Measurements from ENCODE around the gene OR2V2. TPM values are rescaled to one million over a fixed set of nuclear protein-coding genes. Genes with fewer than 3 reads are reported as not detected.
"Not testable (repeated sequence)": the region's sequence is repeated elsewhere in the genome, so short reads cannot be mapped to it uniquely, and the experiment has no call there.

The OR2V2 gene
- 1 to 10 TPM in 1 of 6 donors, not detected in 5; 1.6 TPM for total RNA-seq

GRCh38 chr5:181146927-181147636 is at the start of gene OR2V2:
Gene OR2V2 (plus strand): TSS chr5:181147586. CDS start chr5:181154943, 7,357 bp downstream.
- ATAC-seq (ENCODE audit: low FRiP score in 2 of 2); DNase-seq; H3K9me3 ChIP-seq; H3K27ac ChIP-seq; H3K4me3 ChIP-seq; H3K4me1 ChIP-seq; H3K36me3 ChIP-seq; H3K27me3 ChIP-seq: not testable (repeated sequence)
- WGBS, 2 donors: 60 to 65% methylated on average over 5 to 7 of the region's 7 CpGs

- DNase-seq; ATAC-seq (ENCODE audit: low FRiP score in 2 of 2); H3K36me3 ChIP-seq; H3K4me3 ChIP-seq; H3K9me3 ChIP-seq; H3K27ac ChIP-seq: not testable (repeated sequence)
- Histone ChIP-seq H3K4me1 (peaks cover 0 to 14% (median 3%) of the 10 kb centered on the region in 4 donors), H3K27me3 (peaks cover 0 to 15% (median 7%) of the 10 kb centered on the region in 4 donors)
- no CpG with 5 or more reads among the region's 56 CpGs for whole genome bisulfite sequencing, 2 donors
Observed at GRCh38 chr5:181097759-181098491, 49.5 kb upstream of the OR2V2 start.

DNA sequence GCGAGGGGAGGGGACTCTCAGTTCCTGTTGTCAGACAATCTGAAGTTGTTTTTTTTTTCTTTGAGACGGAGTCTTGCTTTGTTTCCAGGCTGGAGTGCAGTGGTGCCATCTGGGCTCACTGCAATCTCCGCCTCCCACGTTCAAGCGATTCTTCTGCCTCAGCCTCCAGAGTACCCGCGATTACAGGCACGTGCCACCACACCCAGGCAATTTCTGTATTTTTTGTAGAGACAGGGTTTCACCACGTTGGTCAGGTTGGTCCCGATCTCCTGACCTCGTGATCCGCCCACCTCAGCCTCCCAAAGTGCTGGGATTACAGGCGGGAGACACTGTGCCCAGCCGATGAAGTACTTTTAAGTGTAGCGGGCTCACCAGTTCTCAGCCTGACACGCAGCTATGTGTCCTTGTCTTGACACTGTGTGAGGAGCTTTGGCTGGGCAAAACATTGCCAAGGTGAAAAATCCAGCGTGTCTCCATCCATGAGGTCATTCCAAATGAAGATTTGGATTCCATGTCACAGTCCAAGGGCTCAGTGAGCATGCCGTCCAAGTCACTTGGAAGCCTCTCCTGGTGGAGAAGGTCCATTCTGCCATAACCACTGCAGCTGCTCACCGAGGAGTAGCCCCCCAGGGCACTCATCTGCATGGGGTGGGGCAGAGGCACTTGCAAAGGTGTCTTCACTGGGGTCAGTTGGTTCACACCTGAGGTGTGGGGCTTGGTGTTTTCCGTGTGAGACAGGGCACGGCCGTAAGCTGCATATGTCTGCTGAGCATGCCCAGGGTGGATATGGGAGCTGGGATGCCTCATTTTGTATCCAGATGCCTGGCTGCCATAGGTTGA is 48.4 kb upstream of the OR2V2 start:
- ATAC-seq (ENCODE audit: low FRiP score in 2 of 2) (peak in 1 of 2 donors; percentile 11), DNase-seq (no peak)
- Histone ChIP-seq H3K27me3 (peaks cover 0 to 15% (median 7%) of the 10 kb centered on the region in 4 donors), H3K27ac (no peak overlapping the region), H3K36me3 (no peaks in the 10 kb centered on the region), H3K4me3 (no peak overlapping the region), H3K9me3 (no peaks in the 10 kb centered on the region), H3K4me1 (peaks cover 0 to 14% (median 3%) of the 10 kb centered on the region in 4 donors)
- WGBS, 2 donors: 21 to 23% methylated on average over 11 to 21 of the region's 22 CpGs
- no peak for TF ChIP-seq POLR2AphosphoS5 (IDR thresholded peaks at IDR 0.05)
- no peak for TF ChIP-seq EP300 (IDR thresholded peaks at IDR 0.05)

- Histone ChIP-seq H3K9me3 (no peaks in the 10 kb centered on the region), H3K36me3 (no peaks in the 10 kb centered on the region), H3K27ac (no peak overlapping the region), H3K27me3 (peaks cover 0 to 15% (median 7%) of the 10 kb centered on the region in 4 donors), H3K4me3 (no peak overlapping the region), H3K4me1 (peaks cover 0 to 14% (median 3%) of the 10 kb centered on the region in 4 donors)
- ATAC-seq (ENCODE audit: low FRiP score in 2 of 2) (no peak), DNase-seq (no peak)
- TF ChIP-seq POLR2A (IDR thresholded peaks at IDR 0.05) (no peak), EP300 (IDR thresholded peaks at IDR 0.05) (no peak), POLR2AphosphoS5 (IDR thresholded peaks at IDR 0.05) (no peak)
- TF ChIP-seq, protein P1, sequence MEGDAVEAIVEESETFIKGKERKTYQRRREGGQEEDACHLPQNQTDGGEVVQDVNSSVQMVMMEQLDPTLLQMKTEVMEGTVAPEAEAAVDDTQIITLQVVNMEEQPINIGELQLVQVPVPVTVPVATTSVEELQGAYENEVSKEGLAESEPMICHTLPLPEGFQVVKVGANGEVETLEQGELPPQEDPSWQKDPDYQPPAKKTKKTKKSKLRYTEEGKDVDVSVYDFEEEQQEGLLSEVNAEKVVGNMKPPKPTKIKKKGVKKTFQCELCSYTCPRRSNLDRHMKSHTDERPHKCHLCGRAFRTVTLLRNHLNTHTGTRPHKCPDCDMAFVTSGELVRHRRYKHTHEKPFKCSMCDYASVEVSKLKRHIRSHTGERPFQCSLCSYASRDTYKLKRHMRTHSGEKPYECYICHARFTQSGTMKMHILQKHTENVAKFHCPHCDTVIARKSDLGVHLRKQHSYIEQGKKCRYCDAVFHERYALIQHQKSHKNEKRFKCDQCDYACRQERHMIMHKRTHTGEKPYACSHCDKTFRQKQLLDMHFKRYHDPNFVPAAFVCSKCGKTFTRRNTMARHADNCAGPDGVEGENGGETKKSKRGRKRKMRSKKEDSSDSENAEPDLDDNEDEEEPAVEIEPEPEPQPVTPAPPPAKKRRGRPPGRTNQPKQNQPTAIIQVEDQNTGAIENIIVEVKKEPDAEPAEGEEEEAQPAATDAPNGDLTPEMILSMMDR (IDR thresholded peaks at IDR 0.05): no peak
- 61% methylated on average over 10 to 11 of the region's 11 CpGs for WGBS, 2 donors
Observed at GRCh38 chr5:181099602-181100086, 47.7 kb upstream of the OR2V2 start.

DNA sequence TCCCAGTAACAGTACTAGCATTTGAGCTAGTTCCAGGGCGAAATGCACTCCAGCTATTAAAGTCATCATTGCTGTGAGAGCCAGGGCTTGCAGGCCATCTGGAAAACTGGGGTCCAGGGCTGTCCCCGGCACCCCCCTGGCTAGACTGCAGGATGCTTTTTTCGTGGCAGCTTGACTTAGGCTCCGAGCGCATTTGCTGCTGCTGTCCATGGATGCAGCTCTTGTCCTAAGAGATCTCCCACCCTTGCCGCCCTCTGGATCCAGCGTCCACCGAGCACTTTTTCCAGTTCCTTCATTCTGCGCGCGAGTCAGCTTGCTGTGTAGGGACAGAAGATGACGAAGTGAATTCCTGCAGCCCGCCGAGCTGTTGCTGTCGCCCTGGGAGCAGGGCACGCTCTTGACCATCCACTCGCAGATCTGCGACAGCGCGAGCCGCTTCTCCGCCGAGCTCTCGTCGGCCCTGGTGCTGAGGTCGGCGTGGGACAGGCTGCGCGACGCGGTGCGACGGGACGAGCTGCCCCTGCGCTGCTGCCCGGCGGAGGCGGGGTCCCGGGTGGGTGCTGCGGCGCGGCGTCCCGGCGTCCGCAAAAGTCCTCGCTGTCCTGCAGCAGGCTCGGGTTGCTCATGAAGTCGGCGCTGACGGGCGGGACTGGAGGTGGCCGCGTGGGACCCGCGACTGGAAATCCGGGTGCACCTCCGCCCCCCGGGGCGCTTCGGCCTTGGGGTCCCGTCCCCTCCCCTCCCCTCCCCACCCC is 47.1 kb upstream of the OR2V2 start:
- Histone ChIP-seq H3K4me1 (peaks cover 0 to 14% (median 5%) of the 10 kb centered on the region in 4 donors), H3K4me3 (no peak overlapping the region), H3K27me3 (peaks cover 0 to 15% (median 7%) of the 10 kb centered on the region in 4 donors), H3K27ac (no peak overlapping the region), H3K9me3 (no peaks in the 10 kb centered on the region), H3K36me3 (no peaks in the 10 kb centered on the region)
- peak in 1 of 2 donors; percentile 84 for DNase-seq
- 21 to 25% methylated on average over 3 to 15 of the region's 62 CpGs for WGBS, 2 donors
- no peak for ATAC-seq (ENCODE audit: low FRiP score in 2 of 2)
- TF ChIP-seq, protein P1 (IDR thresholded peaks at IDR 0.05): no peak
- no peak for TF ChIP-seq POLR2AphosphoS5 (IDR thresholded peaks at IDR 0.05)

- WGBS, 2 donors: no CpG with 5 or more reads among the region's 54 CpGs
- not testable (repeated sequence) for H3K36me3 ChIP-seq; ATAC-seq (ENCODE audit: low FRiP score in 2 of 2); H3K27ac ChIP-seq; H3K9me3 ChIP-seq; H3K4me3 ChIP-seq
- peak in 1 of 2 donors; percentile 83 for DNase-seq
- Histone ChIP-seq H3K4me1 (peaks cover 0 to 14% (median 5%) of the 10 kb centered on the region in 4 donors), H3K27me3 (peaks cover 0 to 15% (median 7%) of the 10 kb centered on the region in 4 donors)
Observed at GRCh38 chr5:181101030-181101641, 46.2 kb upstream of the OR2V2 start.

DNA sequence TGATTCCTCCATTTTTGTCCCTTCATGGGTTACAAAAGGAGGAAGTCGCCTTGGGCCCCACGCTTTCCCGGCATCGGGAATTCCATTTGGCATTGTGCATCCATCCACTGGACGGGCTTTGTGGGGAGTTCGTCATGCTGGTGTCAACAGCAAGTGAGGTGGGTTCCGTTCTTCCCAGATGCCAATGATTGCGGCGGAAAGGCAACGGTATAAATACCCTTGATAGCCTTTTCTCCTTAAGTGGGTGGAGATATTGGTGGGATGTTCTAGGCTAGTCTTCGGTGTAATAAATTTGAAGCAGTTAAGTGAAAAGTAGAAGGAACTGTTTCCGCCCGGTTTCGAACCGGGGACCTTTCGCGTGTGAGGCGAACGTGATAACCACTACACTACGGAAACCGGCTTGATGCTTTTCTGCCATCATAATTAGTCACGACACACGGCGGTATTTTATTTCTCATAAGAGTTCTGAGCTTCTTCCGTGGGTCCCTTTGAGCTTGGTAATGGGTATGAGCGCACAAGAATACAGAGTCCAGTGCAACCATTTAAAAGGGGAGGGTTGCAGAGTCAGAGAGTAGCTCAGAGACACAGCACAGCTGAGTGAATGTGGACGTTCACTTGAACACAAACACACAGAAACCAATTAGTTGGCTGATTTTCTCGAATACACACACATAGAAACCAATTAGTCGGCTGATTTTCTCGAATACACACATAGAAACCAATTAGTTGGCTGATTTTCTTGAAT is 45.3 kb upstream of the OR2V2 start:
- not testable (repeated sequence) for H3K27ac ChIP-seq; H3K36me3 ChIP-seq; DNase-seq; ATAC-seq (ENCODE audit: low FRiP score in 2 of 2); H3K9me3 ChIP-seq; H3K4me3 ChIP-seq
- Histone ChIP-seq H3K27me3 (peaks cover 0 to 15% (median 7%) of the 10 kb centered on the region in 4 donors), H3K4me1 (peaks cover 0 to 14% (median 5%) of the 10 kb centered on the region in 4 donors)
- WGBS, 2 donors: no CpG with 5 or more reads among the region's 30 CpGs

- peaks cover 0 to 10% (median 5%) of the 10 kb centered on the region in 4 donors for H3K27me3 ChIP-seq
Observed at GRCh38 chr5:181104259-181104568, 43.2 kb upstream of the OR2V2 start.

More at GRCh38 chr5:181104259-181104568, 43.2 kb upstream of the OR2V2 start:
- H3K9me3 ChIP-seq, DNase-seq, H3K4me3 ChIP-seq, H3K36me3 ChIP-seq, H3K27ac ChIP-seq, H3K4me1 ChIP-seq: not testable (repeated sequence)
- WGBS, 2 donors: 6 to 17% methylated on average over 4 to 5 of the region's 5 CpGs
- ATAC-seq (ENCODE audit: low FRiP score in 2 of 2): peak in 1 of 2 donors; percentile 21
